ENCODE measurements around the gene FOXQ1. TPM values are rescaled to one million over a fixed set of nuclear protein-coding genes. Genes with fewer than 3 reads are reported as not detected.

Gene FOXQ1
- total RNA-seq, 2 donors from 2014 or later = not detected

DNA sequence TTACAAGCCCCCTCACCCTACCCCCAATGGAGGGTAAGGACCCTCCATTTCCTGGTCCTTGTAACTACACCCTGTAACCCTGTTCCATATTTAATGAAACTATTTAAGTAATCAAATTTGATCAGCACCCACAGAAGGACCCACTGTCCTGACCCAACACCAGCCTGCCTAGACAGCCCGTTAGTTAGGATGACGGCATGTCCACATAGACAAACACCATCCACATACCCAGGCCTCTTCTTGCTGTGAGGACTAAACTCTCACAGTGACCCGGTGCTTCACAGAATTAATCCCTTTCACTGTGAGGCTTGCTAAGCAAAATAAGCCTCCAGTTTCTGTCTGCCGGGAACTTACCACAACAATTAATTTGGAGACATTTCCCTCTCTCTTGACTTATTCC, 32.8 kb upstream of the FOXQ1 start:
- ATAC-seq (replicated peaks in 1 of 2) = no peak
- Mint-ChIP-seq H3K9me3 (no peaks in the 10 kb centered on the region), H3K4me1 (ENCODE audit: low read depth) (no peaks in the 10 kb centered on the region), H3K27me3 (ENCODE audit: low read depth) (peaks cover 37% of the 10 kb centered on the region), H3K4me3 (no peak overlapping the region), H3K27ac (no peak overlapping the region), H3K36me3 (ENCODE audit: insufficient read depth in 2 of 2) (no peaks in the 10 kb centered on the region)
- DNase-seq = no peak

DNA sequence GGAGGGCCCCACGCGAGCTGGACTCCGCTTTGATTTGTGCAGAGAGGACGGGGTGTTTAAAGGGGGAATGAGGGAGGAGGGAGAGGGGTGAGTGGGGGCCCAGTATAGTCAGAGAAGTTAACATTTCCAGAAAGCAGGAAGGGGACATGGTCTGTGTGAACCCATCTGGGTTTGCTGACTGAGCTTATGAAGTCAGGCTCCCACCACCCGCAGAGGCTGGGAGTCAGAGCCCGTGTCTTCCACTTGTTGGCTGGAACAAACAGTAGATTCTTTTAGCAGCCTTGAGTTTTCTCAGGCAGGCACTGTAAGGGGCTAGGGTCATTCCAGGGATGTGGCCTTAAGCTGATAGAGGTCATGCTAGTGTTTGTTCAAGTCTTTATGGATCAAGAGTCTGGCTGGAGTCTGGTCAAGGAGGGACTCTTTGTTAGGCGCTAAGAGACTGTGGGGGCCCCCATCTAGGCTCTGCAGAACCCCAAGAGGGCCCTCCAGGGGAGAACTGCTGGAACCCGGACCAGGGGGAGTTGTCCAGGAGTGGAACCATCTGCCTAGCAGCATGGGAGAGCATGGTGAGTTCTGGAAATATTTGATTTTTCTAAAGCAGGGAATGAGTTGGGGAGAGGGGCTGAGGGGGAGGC, 31.1 kb upstream of the FOXQ1 start:
- no peaks in the 10 kb centered on the region for H3K4me1 Mint-ChIP-seq (ENCODE audit: low read depth)
- H3K27ac Mint-ChIP-seq = no peak overlapping the region
- ATAC-seq (replicated peaks in 1 of 2) = no peak
- H3K4me3 Mint-ChIP-seq = no peak overlapping the region
- H3K36me3 Mint-ChIP-seq (ENCODE audit: insufficient read depth in 2 of 2) = no peaks in the 10 kb centered on the region
- DNase-seq = no peak
- peaks cover 33% of the 10 kb centered on the region for H3K27me3 Mint-ChIP-seq (ENCODE audit: low read depth)
- no peaks in the 10 kb centered on the region for H3K9me3 Mint-ChIP-seq

DNA sequence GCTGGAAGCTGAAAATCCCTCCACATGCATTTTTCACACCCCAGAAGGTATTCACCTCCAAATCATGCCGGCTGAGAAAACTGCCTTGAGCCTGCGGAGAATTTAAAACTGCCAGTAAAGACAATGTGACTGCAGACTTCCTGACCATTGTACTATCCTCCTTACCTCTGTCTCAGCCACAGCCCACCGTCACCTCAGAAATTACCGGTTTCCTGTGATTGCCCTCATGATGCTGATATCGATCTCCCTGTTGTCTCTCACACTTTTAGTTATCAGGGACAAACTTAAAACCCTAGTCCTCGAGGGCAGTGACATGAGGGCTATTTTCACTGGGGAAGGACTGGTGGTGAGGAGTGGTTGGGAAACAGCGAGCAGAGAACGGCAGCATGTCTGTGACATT, 30.2 kb upstream of the FOXQ1 start:
- no peaks in the 10 kb centered on the region for H3K9me3 Mint-ChIP-seq
- no peaks in the 10 kb centered on the region for H3K4me1 Mint-ChIP-seq (ENCODE audit: low read depth)
- no peak overlapping the region for H3K27ac Mint-ChIP-seq
- DNase-seq (no peak), ATAC-seq (replicated peaks in 1 of 2) (no peak)
- peaks cover 40% of the 10 kb centered on the region for H3K27me3 Mint-ChIP-seq (ENCODE audit: low read depth)
- no peak overlapping the region for H3K4me3 Mint-ChIP-seq
- H3K36me3 Mint-ChIP-seq (ENCODE audit: insufficient read depth in 2 of 2) = no peaks in the 10 kb centered on the region

DNA sequence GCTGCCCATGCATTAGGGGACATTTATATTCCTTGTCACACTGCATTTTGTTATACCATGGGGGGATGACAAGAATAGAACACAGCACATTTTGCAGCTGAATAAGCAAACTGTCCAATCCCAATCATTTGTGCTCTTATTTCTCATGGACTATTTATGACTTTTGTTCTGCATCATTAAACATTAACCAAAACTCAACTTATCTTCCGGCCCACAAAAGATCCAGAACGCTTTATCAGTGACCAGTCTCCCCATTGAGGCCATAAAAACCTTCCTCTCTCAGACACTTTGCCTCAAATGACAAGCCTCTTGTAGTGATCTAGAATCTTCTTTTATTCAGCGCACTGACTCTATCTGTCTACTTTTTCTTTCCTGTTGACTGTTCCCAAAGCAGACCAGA, 28.4 kb upstream of the FOXQ1 start:
- no peak for DNase-seq
- H3K27me3 Mint-ChIP-seq (ENCODE audit: low read depth) = peaks cover 46% of the 10 kb centered on the region
- ATAC-seq (replicated peaks in 1 of 2) = no peak
- H3K4me1 Mint-ChIP-seq (ENCODE audit: low read depth) = no peaks in the 10 kb centered on the region
- H3K9me3 Mint-ChIP-seq = no peaks in the 10 kb centered on the region
- H3K36me3 Mint-ChIP-seq (ENCODE audit: insufficient read depth in 2 of 2) = no peaks in the 10 kb centered on the region
- H3K4me3 Mint-ChIP-seq = no peak overlapping the region
- H3K27ac Mint-ChIP-seq = no peak overlapping the region

DNA sequence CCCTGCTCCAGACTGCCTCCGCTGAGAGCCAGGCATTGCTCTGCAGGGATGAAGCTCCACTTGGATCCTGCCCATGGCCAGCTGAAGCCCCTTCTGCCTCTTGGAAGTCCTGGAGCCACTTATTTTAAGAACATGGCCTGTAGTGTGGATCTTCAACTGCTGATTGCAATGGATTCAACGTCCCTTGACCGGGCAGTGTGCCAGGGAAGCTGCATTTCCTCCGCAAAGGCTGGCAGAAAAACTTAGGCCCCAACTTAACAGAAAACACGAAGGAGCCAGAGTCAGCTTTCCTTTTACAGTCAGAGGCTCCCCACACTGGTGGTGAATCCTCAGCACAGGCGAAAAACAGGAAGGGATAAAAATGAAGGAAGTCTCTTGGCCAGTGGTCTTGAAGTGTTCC, 26.3 kb upstream of the FOXQ1 start:
- no peaks in the 10 kb centered on the region for H3K36me3 Mint-ChIP-seq (ENCODE audit: insufficient read depth in 2 of 2)
- H3K27ac Mint-ChIP-seq = no peak overlapping the region
- ATAC-seq (replicated peaks in 1 of 2) = no peak
- H3K9me3 Mint-ChIP-seq = no peaks in the 10 kb centered on the region
- no peak for DNase-seq
- H3K4me3 Mint-ChIP-seq = no peak overlapping the region
- H3K27me3 Mint-ChIP-seq (ENCODE audit: low read depth) = peaks cover 44% of the 10 kb centered on the region
- H3K4me1 Mint-ChIP-seq (ENCODE audit: low read depth) = no peaks in the 10 kb centered on the region

DNA sequence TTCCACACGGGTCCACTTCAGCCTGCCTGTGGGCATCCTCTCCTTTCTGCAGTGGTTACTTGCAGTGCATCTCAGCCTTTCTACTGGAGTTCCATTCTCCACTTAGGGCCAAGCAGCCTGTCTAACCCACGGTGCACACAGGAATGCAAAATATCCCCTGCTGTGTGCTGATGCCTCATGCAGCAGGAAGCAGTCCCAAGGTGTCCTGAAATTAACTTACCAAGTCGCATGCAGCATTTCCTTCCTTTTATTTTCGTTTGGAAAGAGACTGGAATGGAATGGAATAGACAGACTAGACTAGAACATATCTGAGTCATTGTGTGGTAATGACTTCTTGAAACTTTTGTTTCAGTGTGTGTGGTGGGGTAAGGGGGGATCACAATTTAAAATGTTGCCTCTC, 25.9 kb upstream of the FOXQ1 start:
- Mint-ChIP-seq H3K27ac (no peak overlapping the region), H3K9me3 (no peaks in the 10 kb centered on the region), H3K27me3 (ENCODE audit: low read depth) (peaks cover 40% of the 10 kb centered on the region), H3K36me3 (ENCODE audit: insufficient read depth in 2 of 2) (no peaks in the 10 kb centered on the region), H3K4me3 (no peak overlapping the region), H3K4me1 (ENCODE audit: low read depth) (no peaks in the 10 kb centered on the region)
- no peak for DNase-seq
- no peak for ATAC-seq (replicated peaks in 1 of 2)

DNA sequence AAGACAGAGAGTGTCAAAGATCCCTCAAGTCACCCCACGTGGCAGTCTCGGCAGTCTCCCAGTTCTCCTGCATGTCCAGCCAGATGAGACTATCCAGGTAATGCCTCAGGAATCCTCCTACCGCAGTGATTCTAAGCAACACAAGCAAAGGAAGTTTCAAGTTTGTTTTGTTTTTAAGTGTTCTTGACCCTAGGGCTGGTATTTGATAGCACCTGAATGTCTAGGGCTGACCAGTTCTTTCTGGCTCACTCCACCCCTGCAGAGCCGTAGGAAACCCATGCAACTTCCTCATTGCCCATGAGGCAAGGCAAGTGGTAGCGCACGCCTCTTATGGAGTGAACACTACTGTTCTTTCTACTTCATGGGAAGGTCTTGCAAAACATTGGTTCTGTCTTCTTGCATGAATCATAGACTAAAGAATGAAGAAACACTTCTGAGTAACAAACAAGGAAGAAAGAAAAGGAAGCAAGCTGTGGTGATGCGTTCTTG, 24.8 kb upstream of the FOXQ1 start:
- H3K27ac Mint-ChIP-seq = no peak overlapping the region
- no peak overlapping the region for H3K4me3 Mint-ChIP-seq
- H3K36me3 Mint-ChIP-seq (ENCODE audit: insufficient read depth in 2 of 2) = no peaks in the 10 kb centered on the region
- H3K4me1 Mint-ChIP-seq (ENCODE audit: low read depth) = no peaks in the 10 kb centered on the region
- H3K9me3 Mint-ChIP-seq = no peaks in the 10 kb centered on the region
- no peak for ATAC-seq (replicated peaks in 1 of 2)
- peaks cover 33% of the 10 kb centered on the region for H3K27me3 Mint-ChIP-seq (ENCODE audit: low read depth)
- DNase-seq = no peak

DNA sequence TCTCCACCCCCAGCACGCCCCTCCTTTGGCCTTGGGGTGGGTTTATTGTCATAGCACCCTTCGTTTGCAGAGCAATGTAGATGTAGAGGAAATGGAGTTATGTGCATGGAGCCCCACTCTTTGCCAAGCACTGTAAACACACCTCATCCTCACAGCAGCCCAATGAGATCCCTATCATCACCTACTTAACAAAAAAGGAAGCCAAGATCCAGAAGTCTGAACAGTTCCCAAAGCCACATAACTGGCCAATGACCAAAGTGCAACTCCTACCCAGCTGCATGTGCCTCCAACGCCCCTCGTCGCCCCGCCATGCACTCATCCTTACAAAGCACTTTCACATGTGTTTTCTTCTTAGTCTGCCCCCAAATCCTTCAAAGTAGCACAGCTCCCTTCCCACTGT, 21.8 kb upstream of the FOXQ1 start:
- Mint-ChIP-seq H3K27me3 (ENCODE audit: low read depth) (peaks cover 26% of the 10 kb centered on the region), H3K4me3 (no peak overlapping the region), H3K27ac (no peak overlapping the region), H3K36me3 (ENCODE audit: insufficient read depth in 2 of 2) (no peaks in the 10 kb centered on the region), H3K4me1 (ENCODE audit: low read depth) (no peaks in the 10 kb centered on the region), H3K9me3 (no peaks in the 10 kb centered on the region)
- DNase-seq = no peak
- ATAC-seq (replicated peaks in 1 of 2) = no peak

DNA sequence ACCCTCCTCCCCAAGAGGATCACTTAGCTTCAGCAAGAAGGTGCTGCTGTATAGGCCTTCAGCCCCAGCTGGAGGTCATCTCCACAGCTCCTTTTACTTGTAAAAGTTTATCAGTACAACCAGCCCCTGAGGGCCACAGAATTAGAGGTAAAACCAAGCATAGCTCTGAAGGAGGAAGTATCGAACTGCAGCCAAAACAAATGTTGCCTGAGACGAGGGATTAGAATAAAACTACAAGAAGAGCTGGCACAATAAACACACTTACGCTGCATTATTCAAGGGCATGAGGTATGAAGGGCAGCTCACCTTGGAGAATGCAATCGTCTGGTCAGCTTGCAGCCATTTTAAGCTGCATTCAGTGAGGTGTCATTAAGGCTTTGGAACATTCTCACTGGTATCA, 21.1 kb upstream of the FOXQ1 start:
- DNase-seq (no peak), ATAC-seq (replicated peaks in 1 of 2) (no peak)
- no peaks in the 10 kb centered on the region for H3K4me1 Mint-ChIP-seq (ENCODE audit: low read depth)
- no peaks in the 10 kb centered on the region for H3K36me3 Mint-ChIP-seq (ENCODE audit: insufficient read depth in 2 of 2)
- H3K27me3 Mint-ChIP-seq (ENCODE audit: low read depth) = peaks cover 34% of the 10 kb centered on the region
- H3K4me3 Mint-ChIP-seq = no peak overlapping the region
- H3K27ac Mint-ChIP-seq = no peak overlapping the region
- no peaks in the 10 kb centered on the region for H3K9me3 Mint-ChIP-seq

DNA sequence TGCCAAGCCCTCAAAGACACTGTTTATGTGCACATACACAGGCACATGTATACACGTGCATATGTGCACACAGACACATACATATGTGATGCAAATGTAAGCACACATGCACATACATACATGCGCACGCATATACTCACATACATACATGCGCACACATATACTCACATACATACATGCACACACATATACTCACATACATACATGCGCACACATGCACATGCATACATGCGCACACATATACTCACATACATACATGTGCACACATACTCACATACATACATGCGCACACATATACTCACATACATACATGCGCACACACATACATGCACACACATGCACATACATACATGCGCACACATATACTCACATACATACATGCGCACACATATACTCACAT, 20.5 kb upstream of the FOXQ1 start:
- DNase-seq (no peak), ATAC-seq (replicated peaks in 1 of 2) (no peak)
- Mint-ChIP-seq H3K36me3 (ENCODE audit: insufficient read depth in 2 of 2) (no peaks in the 10 kb centered on the region), H3K4me1 (ENCODE audit: low read depth) (no peaks in the 10 kb centered on the region), H3K9me3 (no peaks in the 10 kb centered on the region), H3K27ac (no peak overlapping the region), H3K27me3 (ENCODE audit: low read depth) (peaks cover 36% of the 10 kb centered on the region), H3K4me3 (no peak overlapping the region)

DNA sequence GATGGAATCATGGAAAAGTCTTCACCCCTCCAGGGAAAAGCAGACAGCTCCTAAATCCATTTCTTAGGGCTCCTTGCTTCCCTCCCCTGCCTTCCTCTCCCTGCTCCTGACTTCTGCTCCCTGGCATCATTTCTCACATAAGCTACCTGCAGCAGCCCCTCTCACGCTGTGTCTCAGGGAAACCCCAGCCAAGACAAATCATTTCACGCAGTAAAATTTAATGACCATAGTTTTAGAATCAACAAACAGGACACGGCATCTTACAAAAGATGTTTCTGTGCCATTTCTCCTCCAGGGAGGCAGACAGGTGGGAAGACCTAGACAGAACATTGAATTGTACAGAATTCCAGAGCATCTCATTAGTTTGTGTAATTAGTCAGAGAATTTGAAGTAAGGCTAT, 16.5 kb upstream of the FOXQ1 start:
- H3K4me1 Mint-ChIP-seq (ENCODE audit: low read depth) = no peaks in the 10 kb centered on the region
- H3K4me3 Mint-ChIP-seq = no peak overlapping the region
- no peak overlapping the region for H3K27ac Mint-ChIP-seq

DNA sequence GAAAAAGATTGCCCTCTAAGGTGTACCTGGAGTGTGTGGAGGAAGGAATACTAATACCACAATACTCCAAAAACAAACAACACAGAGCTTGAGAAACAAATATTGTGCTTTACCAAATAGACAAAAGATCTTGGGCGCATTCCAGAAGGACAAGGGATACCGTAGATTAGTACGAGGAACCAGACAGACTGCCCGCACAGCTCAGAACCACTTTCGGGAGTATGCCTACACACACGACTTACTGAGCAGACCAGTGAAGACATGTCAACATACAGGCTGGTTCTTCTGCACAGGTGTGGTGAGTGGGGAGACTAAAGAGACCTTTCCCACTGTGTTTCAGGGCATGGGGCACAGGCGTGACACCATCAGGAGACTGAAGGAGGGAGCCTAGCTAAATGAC, 15.8 kb upstream of the FOXQ1 start:
- Mint-ChIP-seq H3K27ac (no peak overlapping the region), H3K4me3 (no peak overlapping the region), H3K9me3 (no peaks in the 10 kb centered on the region), H3K27me3 (ENCODE audit: low read depth) (peaks cover 37% of the 10 kb centered on the region), H3K36me3 (ENCODE audit: insufficient read depth in 2 of 2) (peaks cover 0 to under 1% of the 10 kb centered on the region in 2 donors), H3K4me1 (ENCODE audit: low read depth) (no peaks in the 10 kb centered on the region)
- DNase-seq (no peak), ATAC-seq (replicated peaks in 1 of 2) (no peak)

More for the DNA sequence above, 16.5 kb upstream of the FOXQ1 start:
- peaks cover 37% of the 10 kb centered on the region for H3K27me3 Mint-ChIP-seq (ENCODE audit: low read depth)
- H3K36me3 Mint-ChIP-seq (ENCODE audit: insufficient read depth in 2 of 2) = no peaks in the 10 kb centered on the region
- DNase-seq = no peak
- H3K9me3 Mint-ChIP-seq = no peaks in the 10 kb centered on the region
- no peak for ATAC-seq (replicated peaks in 1 of 2)

DNA sequence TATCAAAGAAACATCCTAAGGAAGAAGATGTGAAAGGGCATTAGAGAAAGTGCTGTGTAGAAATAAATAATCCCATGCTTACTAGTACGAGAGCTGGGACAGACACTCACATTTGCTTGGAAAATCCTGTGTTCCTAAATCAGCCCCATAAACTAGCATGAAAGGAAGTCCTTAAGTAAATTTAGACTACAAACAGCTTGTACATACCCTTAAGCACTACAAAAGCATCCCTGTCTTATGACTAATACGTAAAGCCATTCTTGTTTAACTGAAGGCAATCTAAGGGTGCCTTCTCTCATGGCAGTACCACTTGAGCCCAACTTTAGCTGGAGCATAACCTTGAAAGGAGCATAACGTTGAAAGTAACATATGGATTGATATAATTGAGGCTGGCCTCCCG, 15.4 kb upstream of the FOXQ1 start:
- no peak overlapping the region for H3K27ac Mint-ChIP-seq
- ATAC-seq (replicated peaks in 1 of 2) (no peak), DNase-seq (no peak)
- H3K36me3 Mint-ChIP-seq (ENCODE audit: insufficient read depth in 2 of 2) = peaks cover 0 to 1% of the 10 kb centered on the region in 2 donors
- H3K4me3 Mint-ChIP-seq = no peak overlapping the region
- no peaks in the 10 kb centered on the region for H3K4me1 Mint-ChIP-seq (ENCODE audit: low read depth)
- peaks cover 0 to under 1% of the 10 kb centered on the region in 2 donors for H3K9me3 Mint-ChIP-seq
- peaks cover 41% of the 10 kb centered on the region for H3K27me3 Mint-ChIP-seq (ENCODE audit: low read depth)

DNA sequence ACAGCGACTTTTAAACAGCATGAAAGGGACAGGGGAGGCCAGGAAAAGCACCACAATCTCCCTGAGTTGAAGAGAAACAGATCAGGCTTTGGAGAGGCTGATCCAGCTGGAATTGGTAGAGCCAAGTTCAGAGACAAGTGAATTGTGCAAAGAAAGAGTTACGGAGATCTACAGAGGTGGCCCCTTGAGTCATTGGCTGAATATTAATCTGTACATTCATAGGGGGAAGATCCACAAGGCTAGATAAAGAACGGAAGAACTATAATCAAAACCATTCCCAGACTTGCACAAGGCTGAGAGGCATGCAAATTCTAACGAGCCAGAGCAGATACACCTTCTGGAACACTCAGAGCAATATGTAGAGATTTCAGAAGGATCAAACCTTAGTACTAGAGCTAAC, 14.2 kb upstream of the FOXQ1 start:
- H3K9me3 Mint-ChIP-seq = peaks cover 0 to 5% of the 10 kb centered on the region in 2 donors
- H3K4me3 Mint-ChIP-seq = no peak overlapping the region
- peaks cover 0 to 1% of the 10 kb centered on the region in 2 donors for H3K36me3 Mint-ChIP-seq (ENCODE audit: insufficient read depth in 2 of 2)
- H3K4me1 Mint-ChIP-seq (ENCODE audit: low read depth) = no peaks in the 10 kb centered on the region
- no peak for ATAC-seq (replicated peaks in 1 of 2)
- no peak for DNase-seq
- no peak overlapping the region for H3K27ac Mint-ChIP-seq
- H3K27me3 Mint-ChIP-seq (ENCODE audit: low read depth) = peaks cover 52% of the 10 kb centered on the region
